HUES6 (cell line): ENCODE results near the gene CUEDC2.
"Not testable (repeated sequence)": the region's sequence is repeated elsewhere in the genome, so short reads cannot be mapped to it uniquely, and the experiment has no call there.

Experiments used
- H3K27ac ChIP-seq: 2 replicates; pipeline ENCODE4 v1.7.0; 2013; ENCODE audit warnings: low read depth, mild to moderate bottlenecking, low read length, inconsistent platforms
- H3K27me3 ChIP-seq: 2 replicates; pipeline ENCODE4 v1.6.1; 2013; ENCODE audit warnings: low read length; ENCODE audit not compliant: control insufficient read depth, insufficient read depth
- H3K36me3 ChIP-seq: 2 replicates; pipeline ENCODE4 v1.6.1; 2013; ENCODE audit warnings: low read length; ENCODE audit not compliant: control insufficient read depth, insufficient read depth
- H3K4me1 ChIP-seq: 2 replicates; pipeline ENCODE4 v1.6.1; 2013; ENCODE audit warnings: low read length; ENCODE audit not compliant: control insufficient read depth, insufficient read depth
- H3K4me3 ChIP-seq: 2 replicates; pipeline ENCODE4 v1.5.1; 2013; ENCODE audit warnings: low read depth, low read length
- H3K9ac ChIP-seq: one replicate; pipeline ENCODE4 v1.6.1; 2013; ENCODE audit warnings: mild to moderate bottlenecking, low read length
- H3K9me3 ChIP-seq: 2 replicates; pipeline ENCODE4 v1.6.1; 2013; ENCODE audit warnings: low read depth, low read length; ENCODE audit not compliant: control insufficient read depth, insufficient read depth

CUEDC2 gene

DNA sequence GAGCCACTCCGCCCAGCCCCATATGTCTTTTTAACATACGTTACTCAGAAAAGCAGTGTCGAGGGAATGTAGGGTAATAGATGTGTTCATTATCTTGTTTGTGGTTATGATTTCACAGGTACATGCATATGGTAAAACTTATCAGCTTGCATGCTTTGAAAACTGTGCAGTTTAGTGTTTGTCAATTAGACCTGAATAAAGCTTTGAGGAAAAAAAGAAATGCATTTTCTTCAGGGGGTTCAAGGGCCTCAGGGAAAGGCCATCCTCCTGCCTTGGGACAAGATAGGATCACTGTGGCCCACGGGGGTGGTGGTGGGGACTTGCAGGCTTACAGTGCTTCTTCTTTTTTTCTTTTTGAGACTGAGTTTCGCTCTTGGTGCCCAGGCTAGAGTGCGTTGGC lies 34.9 kb upstream of the CUEDC2 start:
- peaks cover 16% of the 10 kb centered on the region for H3K4me1 ChIP-seq
- no peak overlapping the region for H3K9ac ChIP-seq
- H3K9me3 ChIP-seq = no peaks in the 10 kb centered on the region

DNA sequence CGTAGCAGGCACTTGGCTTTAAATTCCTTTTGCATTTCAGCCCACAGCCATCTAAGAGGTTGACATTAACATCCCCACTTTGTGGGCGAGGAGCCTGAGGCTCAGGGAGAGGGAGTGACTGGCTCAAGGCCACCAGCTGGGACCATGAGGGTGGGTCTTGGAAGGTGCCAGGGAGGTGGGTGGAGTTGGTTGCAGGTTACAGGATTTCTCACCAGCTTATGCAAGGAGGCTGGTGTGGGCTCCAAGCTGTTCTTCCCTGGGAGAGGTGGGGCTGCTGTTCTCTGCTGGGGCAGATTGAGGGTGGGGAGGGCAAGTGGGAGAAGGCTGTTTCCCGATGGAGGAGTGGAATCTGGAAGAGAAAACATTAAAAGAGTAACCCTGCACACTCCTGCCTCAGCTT lies 33.1 kb upstream of the CUEDC2 start:
- Histone ChIP-seq H3K27me3 (peaks cover 6% of the 10 kb centered on the region; the same call in 1 of the 2 replicates), H3K9ac (no peak overlapping the region), H3K27ac (no peak overlapping the region), H3K4me1 (peaks cover 32% of the 10 kb centered on the region), H3K9me3 (no peaks in the 10 kb centered on the region), H3K4me3 (no peak overlapping the region), H3K36me3 (no peaks in the 10 kb centered on the region; the same call in 1 of the 2 replicates)

More for the DNA sequence above, 34.9 kb upstream of the CUEDC2 start:
- H3K4me3 ChIP-seq = no peak overlapping the region
- H3K27ac ChIP-seq = no peak overlapping the region
- H3K36me3 ChIP-seq = no peaks in the 10 kb centered on the region; the same call in 1 of the 2 replicates
- peaks cover 1% of the 10 kb centered on the region; the same call in 1 of the 2 replicates for H3K27me3 ChIP-seq

- H3K4me3 ChIP-seq = no peak overlapping the region
These were observed 31.6 kb upstream of the CUEDC2 start for GRCh38 chr10:102463983-102464382.

GRCh38 chr10:102462512-102463054 lies 30.2 kb upstream of the CUEDC2 start:
- no peak overlapping the region for H3K27ac ChIP-seq
- H3K9me3 ChIP-seq = no peaks in the 10 kb centered on the region
- H3K27me3 ChIP-seq = peaks cover 6% of the 10 kb centered on the region; the same call in 1 of the 2 replicates
- H3K36me3 ChIP-seq = no peaks in the 10 kb centered on the region
- peak overlapping the region; percentile 73 for H3K4me3 ChIP-seq
- H3K9ac ChIP-seq = no peak overlapping the region
- peaks cover 30% of the 10 kb centered on the region for H3K4me1 ChIP-seq

More at GRCh38 chr10:102463983-102464382, 31.6 kb upstream of the CUEDC2 start:
- no peaks in the 10 kb centered on the region for H3K9me3 ChIP-seq
- H3K4me1 ChIP-seq = peaks cover 32% of the 10 kb centered on the region
- peaks cover 6% of the 10 kb centered on the region; the same call in 1 of the 2 replicates for H3K27me3 ChIP-seq
- H3K9ac ChIP-seq = no peak overlapping the region
- H3K36me3 ChIP-seq = no peaks in the 10 kb centered on the region; the same call in 1 of the 2 replicates
- no peak overlapping the region for H3K27ac ChIP-seq

DNA sequence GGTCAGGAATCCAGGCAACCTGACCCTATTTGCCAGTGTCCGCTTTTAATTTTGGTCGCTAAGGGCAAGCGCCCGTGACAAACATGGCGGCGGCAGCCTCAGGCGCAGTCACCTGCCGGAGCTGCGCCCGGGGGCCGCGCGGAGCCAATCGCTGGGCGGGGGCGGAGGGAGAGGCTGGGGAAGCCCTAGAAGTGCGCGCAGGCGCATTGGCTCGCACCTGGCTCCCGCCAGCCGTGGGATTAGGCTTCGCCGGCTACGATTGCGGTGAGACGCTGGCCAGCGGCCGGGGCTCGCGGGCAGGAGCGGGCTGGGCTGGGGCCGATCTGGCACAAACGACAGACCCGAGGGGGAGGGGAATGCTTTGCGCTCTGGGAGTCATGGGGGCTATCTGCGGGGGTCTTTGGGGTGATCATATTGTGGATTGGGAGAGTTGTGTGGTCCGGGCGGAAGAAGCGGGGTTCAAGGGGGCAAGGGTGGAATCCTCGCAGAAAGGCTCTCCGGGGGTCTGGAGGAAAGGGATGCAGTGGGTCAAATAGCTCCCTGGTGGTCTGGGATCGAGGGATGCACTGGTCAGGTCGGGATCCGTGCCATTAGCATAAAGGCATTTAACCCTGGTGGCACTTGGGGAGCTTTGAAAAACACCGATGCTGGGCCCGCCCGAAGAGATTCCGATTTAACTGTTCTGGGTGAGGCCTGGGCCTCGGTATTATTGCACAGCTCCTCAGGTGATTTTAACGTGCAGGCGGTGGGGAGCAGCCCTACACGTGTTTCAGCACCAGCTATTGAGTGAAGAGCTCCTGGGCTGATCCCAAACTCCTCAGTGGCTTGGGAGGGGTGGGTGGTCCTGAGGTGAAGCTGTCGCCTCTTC lies 29.0 kb upstream of the CUEDC2 start:
- peaks cover 6% of the 10 kb centered on the region; the same call in 1 of the 2 replicates for H3K27me3 ChIP-seq
- H3K4me3 ChIP-seq = peak overlapping the region; percentile 73
- H3K9ac ChIP-seq = peak overlapping the region; percentile 54
- H3K36me3 ChIP-seq = peaks cover 3% of the 10 kb centered on the region; the same call in 1 of the 2 replicates
- H3K9me3 ChIP-seq = no peaks in the 10 kb centered on the region
- H3K27ac ChIP-seq = peak overlapping the region; percentile 11; the same call in 1 of the 2 replicates
- peaks cover 33% of the 10 kb centered on the region for H3K4me1 ChIP-seq

DNA sequence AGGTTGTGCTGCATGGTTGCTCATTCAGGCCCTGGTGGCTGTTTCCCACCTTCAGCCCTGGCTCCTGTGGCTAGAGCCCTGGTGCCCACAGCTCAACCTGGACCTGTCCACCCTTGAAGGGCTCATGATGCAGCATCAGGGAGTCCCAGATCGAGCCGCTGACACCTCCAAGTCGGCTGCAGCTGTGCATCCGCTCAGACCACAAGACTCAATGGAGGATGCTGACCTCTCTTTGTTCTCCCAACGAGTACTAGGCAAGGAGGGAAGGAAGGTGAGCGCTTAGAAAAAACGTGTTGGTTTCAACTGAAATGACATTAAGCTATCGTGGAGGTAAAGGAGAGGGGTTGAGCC lies 28.4 kb upstream of the CUEDC2 start:
- peaks cover 7% of the 10 kb centered on the region; the same call in 1 of the 2 replicates for H3K36me3 ChIP-seq
- H3K27me3 ChIP-seq = peaks cover 6% of the 10 kb centered on the region; the same call in 1 of the 2 replicates
- H3K9ac ChIP-seq = peak overlapping the region; percentile 23
- peak overlapping the region; percentile 11; the same call in 1 of the 2 replicates for H3K27ac ChIP-seq
- peaks cover 39% of the 10 kb centered on the region for H3K4me1 ChIP-seq
- H3K9me3 ChIP-seq = no peaks in the 10 kb centered on the region
- peak overlapping the region; percentile 73 for H3K4me3 ChIP-seq

DNA sequence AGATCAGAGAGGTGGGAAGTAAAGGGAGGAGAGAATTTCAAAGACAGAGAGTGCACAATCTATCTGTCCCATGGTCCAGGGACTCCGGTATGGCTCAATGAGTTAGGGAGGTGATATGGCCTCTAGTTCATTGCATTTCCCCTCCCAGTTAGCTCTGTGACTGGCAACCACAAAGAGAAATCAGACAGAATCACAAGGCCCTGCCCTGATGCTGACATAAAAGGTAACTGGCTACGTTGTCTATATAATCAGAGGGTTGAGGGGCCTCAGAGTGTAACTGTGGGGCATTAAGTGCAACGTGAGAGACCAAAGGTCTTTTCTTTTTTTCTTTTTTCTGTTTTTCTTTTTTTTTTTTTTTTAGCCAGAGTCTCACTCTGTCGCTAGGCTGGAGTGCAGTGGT lies 26.3 kb upstream of the CUEDC2 start:
- peaks cover 54% of the 10 kb centered on the region for H3K4me1 ChIP-seq
- no peak overlapping the region for H3K27ac ChIP-seq
- H3K27me3 ChIP-seq = peaks cover 6% of the 10 kb centered on the region; the same call in 1 of the 2 replicates
- H3K9ac ChIP-seq = no peak overlapping the region
- no peak overlapping the region for H3K4me3 ChIP-seq
- peaks cover 10% of the 10 kb centered on the region; the same call in 1 of the 2 replicates for H3K36me3 ChIP-seq
- H3K9me3 ChIP-seq = no peaks in the 10 kb centered on the region

- no peak overlapping the region for H3K9ac ChIP-seq
- H3K4me3 ChIP-seq = no peak overlapping the region
- H3K27me3 ChIP-seq = peaks cover 6% of the 10 kb centered on the region; the same call in 1 of the 2 replicates
- H3K27ac ChIP-seq = no peak overlapping the region
- H3K9me3 ChIP-seq = no peaks in the 10 kb centered on the region
- H3K36me3 ChIP-seq = peaks cover 13% of the 10 kb centered on the region
- peaks cover 57% of the 10 kb centered on the region for H3K4me1 ChIP-seq
These were observed 25.3 kb upstream of the CUEDC2 start for GRCh38 chr10:102457591-102458150.

DNA sequence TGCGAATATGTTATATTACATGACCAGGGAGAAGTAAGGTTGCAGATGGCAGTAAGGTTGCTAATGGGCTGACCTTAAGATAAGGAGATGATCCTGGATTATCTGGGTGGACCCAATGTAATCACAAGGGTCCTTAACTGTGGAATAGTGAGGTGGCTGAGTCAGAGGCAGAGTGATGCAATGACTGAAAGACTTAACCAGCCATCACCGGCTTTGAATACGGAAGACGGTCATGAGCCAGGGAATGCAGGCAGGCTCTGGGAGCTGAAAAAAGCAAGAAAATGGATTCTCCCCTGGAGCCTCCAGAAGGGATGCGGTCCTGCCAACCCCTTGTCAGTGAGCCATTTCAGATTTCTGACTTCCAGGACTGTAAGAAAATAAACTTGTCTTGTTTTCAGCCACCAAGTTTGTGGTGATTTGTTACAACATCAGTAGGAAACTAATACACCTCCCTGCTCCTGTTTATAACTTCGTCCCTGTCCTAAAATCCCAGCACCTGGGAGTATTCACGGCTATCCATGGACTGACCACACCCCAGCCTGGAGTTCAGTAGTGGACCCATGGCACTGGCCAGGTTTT lies 23.6 kb upstream of the CUEDC2 start:
- Histone ChIP-seq H3K27ac (peak overlapping the region; percentile 47), H3K9ac (peak overlapping the region; percentile 72), H3K36me3 (peaks cover 15% of the 10 kb centered on the region), H3K27me3 (peaks cover 4% of the 10 kb centered on the region; the same call in 1 of the 2 replicates), H3K4me1 (peaks cover 51% of the 10 kb centered on the region), H3K9me3 (no peaks in the 10 kb centered on the region), H3K4me3 (no peak overlapping the region)

DNA sequence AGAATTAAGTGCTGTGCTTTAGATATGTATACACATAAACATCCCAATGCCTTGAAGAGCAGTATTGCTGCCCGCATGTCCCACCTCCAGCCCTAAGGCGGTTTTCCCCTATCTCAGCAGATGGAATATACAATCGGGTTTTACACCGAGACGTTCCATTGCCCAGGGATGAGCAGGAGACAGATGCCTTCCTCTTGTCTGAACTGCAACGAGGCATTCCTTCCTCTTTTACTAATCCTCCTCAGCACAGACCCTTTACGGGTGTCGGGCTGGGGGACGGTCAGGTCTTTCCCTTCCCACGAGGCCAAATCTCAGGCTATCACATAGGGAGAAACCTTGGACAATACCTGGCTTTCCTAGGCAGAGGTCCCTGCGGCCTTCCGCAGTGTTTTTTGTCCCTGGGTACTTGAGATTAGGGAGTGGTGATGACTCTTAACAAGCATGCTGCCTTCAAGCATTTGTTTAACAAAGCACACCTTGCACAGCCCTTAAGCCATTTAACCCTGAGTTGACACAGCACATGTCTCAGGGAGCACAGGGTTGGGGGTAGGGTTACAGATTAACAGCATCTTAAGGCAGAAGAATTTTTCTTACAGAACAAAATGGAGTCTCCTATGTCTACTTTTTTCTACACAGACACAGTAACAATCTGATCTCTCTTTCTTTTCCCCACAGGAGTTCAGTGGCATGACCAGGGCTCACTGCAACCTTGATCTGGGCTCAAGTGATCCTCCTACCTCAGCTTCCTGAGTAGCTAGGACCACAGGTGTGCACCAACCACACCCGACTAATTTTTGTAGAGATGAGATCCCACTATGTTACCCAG lies 22.5 kb upstream of the CUEDC2 start:
- Histone ChIP-seq H3K36me3 (peaks cover 15% of the 10 kb centered on the region), H3K4me1 (peaks cover 46% of the 10 kb centered on the region), H3K27ac (peak overlapping the region; percentile 58), H3K4me3 (peak overlapping the region; percentile 34), H3K9ac (peak overlapping the region; percentile 79)
- H3K9me3 ChIP-seq, H3K27me3 ChIP-seq: not testable (repeated sequence)
